Measurements from ENCODE around the gene TRIM27.

DNA sequence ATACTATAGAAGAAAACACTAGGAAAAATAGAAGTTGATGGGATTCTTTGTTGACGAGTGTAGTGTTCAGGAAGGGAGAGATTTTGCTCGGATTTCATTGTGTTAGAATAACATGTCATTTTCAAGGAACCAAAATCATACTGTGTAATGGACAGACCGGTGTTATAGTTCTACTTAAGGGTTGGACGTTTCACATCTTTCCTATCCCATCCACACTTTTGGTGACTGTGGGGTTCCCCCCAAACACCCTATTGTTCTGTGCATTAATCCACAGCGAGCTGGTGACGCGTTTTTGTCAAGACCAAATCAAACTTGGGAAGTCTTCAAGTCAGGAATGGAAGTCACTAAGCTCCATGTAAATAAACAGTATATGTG, 43.3 kb downstream of the TRIM27 start:
- TF ChIP-seq CTCF (IDR thresholded peaks at IDR 0.05 in 8 of 11, conservative IDR thresholded peaks at IDR 0.05 in 3 of 11) (no peak), POLR2A (IDR thresholded peaks at IDR 0.05) (no peak), POLR2AphosphoS5 (IDR thresholded peaks at IDR 0.05) (no peak)
